Fibroblast of lung (primary cell): ENCODE results near the gene NUP58.

Source experiments
- EZH2 ChIP-seq: IDR thresholded peaks from 2 replicates; pipeline ENCODE4 v1.5.1; 2012; ENCODE audit warnings: low read length, control low read depth, mild to moderate bottlenecking; ENCODE audit errors: missing control alignments
- TF ChIP-seq, protein P1 (sequence below), 2 donors: IDR thresholded peaks in 1 of 2; conservative IDR thresholded peaks in 1 of 2; 1 replicate in 1 of 2; 2 replicates in 1 of 2; pipeline ENCODE4 v1.5.1; 2011 to 2012; ENCODE audit warnings: low read length in 2 of 2, control low read depth in 1 of 2, inconsistent platforms in 1 of 2, low read depth in 1 of 2, mild to moderate bottlenecking in 1 of 2

DNA sequence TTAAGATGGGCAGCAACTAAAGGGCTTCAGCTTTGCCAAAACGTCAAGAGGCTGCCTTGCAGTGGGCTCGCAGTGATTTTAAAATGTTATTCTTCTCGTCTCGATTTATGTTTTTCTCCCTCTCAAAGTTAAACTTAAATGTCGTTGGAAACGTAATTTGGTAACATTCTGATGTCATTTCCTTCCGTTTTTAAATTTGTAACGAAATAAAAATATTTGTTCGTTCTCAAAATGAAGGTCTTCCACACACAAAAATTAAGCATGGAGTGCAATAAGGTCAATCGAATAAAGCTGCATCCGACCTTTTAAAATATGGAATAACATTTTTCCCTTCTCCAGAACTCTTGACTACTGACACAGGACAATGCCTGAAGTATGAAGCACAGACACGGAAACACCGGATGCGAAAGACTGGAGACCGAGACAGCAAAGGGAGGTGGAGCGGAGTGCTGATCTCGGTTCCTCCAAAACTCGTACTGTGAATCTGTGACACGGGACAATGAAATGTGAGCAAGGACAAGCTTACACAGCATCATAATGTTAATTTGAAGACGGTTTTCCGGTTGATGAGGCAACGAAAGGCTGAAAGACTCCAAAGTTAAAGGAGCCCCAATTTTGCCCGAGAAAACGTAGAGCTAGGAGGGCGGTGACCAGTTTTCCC, 15.0 kb upstream of the NUP58 start:
- TF ChIP-seq, protein P1, sequence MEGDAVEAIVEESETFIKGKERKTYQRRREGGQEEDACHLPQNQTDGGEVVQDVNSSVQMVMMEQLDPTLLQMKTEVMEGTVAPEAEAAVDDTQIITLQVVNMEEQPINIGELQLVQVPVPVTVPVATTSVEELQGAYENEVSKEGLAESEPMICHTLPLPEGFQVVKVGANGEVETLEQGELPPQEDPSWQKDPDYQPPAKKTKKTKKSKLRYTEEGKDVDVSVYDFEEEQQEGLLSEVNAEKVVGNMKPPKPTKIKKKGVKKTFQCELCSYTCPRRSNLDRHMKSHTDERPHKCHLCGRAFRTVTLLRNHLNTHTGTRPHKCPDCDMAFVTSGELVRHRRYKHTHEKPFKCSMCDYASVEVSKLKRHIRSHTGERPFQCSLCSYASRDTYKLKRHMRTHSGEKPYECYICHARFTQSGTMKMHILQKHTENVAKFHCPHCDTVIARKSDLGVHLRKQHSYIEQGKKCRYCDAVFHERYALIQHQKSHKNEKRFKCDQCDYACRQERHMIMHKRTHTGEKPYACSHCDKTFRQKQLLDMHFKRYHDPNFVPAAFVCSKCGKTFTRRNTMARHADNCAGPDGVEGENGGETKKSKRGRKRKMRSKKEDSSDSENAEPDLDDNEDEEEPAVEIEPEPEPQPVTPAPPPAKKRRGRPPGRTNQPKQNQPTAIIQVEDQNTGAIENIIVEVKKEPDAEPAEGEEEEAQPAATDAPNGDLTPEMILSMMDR (conservative IDR thresholded peaks at IDR 0.05 in 1 of 2, IDR thresholded peaks at IDR 0.05 in 1 of 2; ENCODE audit: low read depth in 1 of 2, low read length in 2 of 2), result no peak
- no peak for TF ChIP-seq EZH2
